ENCODE results near the gene ANKRD52. TPM values are rescaled to one million over a fixed set of nuclear protein-coding genes. Genes with fewer than 3 reads are reported as not detected.

Gene ANKRD52
- polyA plus RNA-seq, 1 experiment, result 26.8 TPM

DNA sequence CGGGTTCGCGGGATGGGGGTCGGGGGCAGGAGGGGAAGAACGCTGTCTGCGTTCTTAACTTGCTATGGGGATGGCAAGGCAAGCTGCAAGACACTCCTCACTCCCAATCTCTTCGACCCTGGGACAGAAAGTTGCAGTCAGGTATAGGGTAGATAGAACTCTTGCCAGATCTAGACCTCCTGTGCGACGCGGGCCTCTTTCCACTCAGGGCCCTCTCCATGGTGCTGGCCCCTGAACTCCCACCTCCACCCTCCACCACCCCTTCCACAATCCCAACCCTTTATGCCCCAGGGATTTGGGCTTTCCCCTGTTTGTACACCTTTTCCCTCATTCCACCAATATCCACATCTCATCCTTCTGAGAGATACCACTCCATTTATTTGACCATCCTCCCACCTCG is 33.2 kb downstream of the ANKRD52 start:
- DNase-seq (ENCODE audit: low read depth), result no peak
- Histone ChIP-seq H3K27me3 (ENCODE audit: control insufficient read depth, insufficient read depth, low read length) (no peaks in the 10 kb centered on the region), H3K4me3 (ENCODE audit: low read depth, low read length) (peak overlapping the region; percentile 85), H3K36me3 (ENCODE audit: control insufficient read depth, insufficient read depth, low read length) (peaks cover 4% of the 10 kb centered on the region)
- CTCF ChIA-PET, result interaction anchor here (0.5 to 3.7 kb wide), 3 partner anchors 33 to 88 kb away, joined by 3 to 19 read pairs (median 7); partner anchors contain the start of genes ANKRD52 and SMARCC2
- POLR2A ChIA-PET, result no interaction called here
- TF ChIP-seq CTCF (IDR thresholded peaks at IDR 0.05; ENCODE audit: insufficient read depth, low read depth, low read length), result no peak

- peak; percentile 91 for DNase-seq (ENCODE audit: low read depth)
- POLR2A ChIA-PET, result no interaction called here
- CTCF ChIA-PET, result interaction anchor here (0.6 to 4.2 kb wide), 3 partner anchors 32 to 38 kb away, joined by 3 to 132 read pairs (median 18); partner anchors contain the start of genes ANKRD52 and SMARCC2
- H3K4me3 ChIP-seq (ENCODE audit: low read depth, low read length), result peak within 1 kb of the TSS; percentile 85
- peaks cover 6% of the 10 kb centered on the region for H3K36me3 ChIP-seq (ENCODE audit: control insufficient read depth, insufficient read depth, low read length)
- H3K27me3 ChIP-seq (ENCODE audit: control insufficient read depth, insufficient read depth, low read length), result no peaks in the 10 kb centered on the region
- peak; percentile 82 for TF ChIP-seq CTCF (IDR thresholded peaks at IDR 0.05; ENCODE audit: insufficient read depth, low read depth, low read length)
Measured at GRCh38 chr12:56224102-56224701, 34.0 kb downstream of the ANKRD52 start, which contains the start of gene NABP2. Gene NABP2 (plus strand): TSS chr12:56224342. CDS start chr12:56224857, 515 bp downstream.

- H3K4me3 ChIP-seq (ENCODE audit: low read depth, low read length), result no peak overlapping the region; the same call in 1 of the 2 replicates
- POLR2A ChIA-PET, result interaction anchor here (2.2 kb wide), 1 partner anchor 34 kb away, joined by 10 read pairs; the partner anchor contains the start of gene SMARCC2
- CTCF ChIA-PET, result interaction anchor here (0.6 to 4.2 kb wide), 8 partner anchors 16 to 105 kb away, joined by 3 to 132 read pairs (median 14); partner anchors contain the start of genes ANKRD52, COQ10A, SMARCC2 and ZC3H10
- H3K27me3 ChIP-seq (ENCODE audit: control insufficient read depth, insufficient read depth, low read length), result no peaks in the 10 kb centered on the region
- H3K36me3 ChIP-seq (ENCODE audit: control insufficient read depth, insufficient read depth, low read length), result peaks cover 5% of the 10 kb centered on the region
- no peak for TF ChIP-seq CTCF (IDR thresholded peaks at IDR 0.05; ENCODE audit: insufficient read depth, low read depth, low read length)
- no peak for DNase-seq (ENCODE audit: low read depth)
Measured at GRCh38 chr12:56223571-56224101, 34.5 kb downstream of the ANKRD52 start.

GRCh38 chr12:56222531-56222895 is 35.7 kb downstream of the ANKRD52 start:
- Histone ChIP-seq H3K27me3 (ENCODE audit: control insufficient read depth, insufficient read depth, low read length) (no peaks in the 10 kb centered on the region), H3K4me3 (ENCODE audit: low read depth, low read length) (peak overlapping the region; percentile 91), H3K36me3 (ENCODE audit: control insufficient read depth, insufficient read depth, low read length) (peaks cover 5% of the 10 kb centered on the region)
- POLR2A ChIA-PET, result interaction anchor here (1.4 to 2.2 kb wide), 2 partner anchors 33 to 104 kb away, joined by 8 to 10 read pairs; partner anchors contain the start of genes SMARCC2 and ZC3H10
- no peak for TF ChIP-seq CTCF (IDR thresholded peaks at IDR 0.05; ENCODE audit: insufficient read depth, low read depth, low read length)
- DNase-seq (ENCODE audit: low read depth), result no peak
- CTCF ChIA-PET, result interaction anchor here (0.6 to 4.2 kb wide), 13 partner anchors 15 to 481 kb away, joined by 3 to 132 read pairs (median 7); partner anchors contain the start of genes ANKRD52, COQ10A, SMARCC2 and ZC3H10

Measured in BJ (cell line).